Activated CD8-positive, alpha-beta T cell treated with anti-CD3 and anti-CD28 coated beads for 36 hours (primary cell): ENCODE data around the gene TMEM14C. TPM values are rescaled to one million over a fixed set of nuclear protein-coding genes. Genes with fewer than 3 reads are reported as not detected.

Source experiments
- ATAC-seq: fragments of 200-7000 bp; cut with Tn5 transposase; one replicate; pipeline ENCODE4 v1.10.0; 2021; ENCODE audit warnings: mild to moderate bottlenecking, moderate library complexity
- CTCF ChIA-PET: fragments of 350-600 bp; sonication (Branson Sonifier 250); formaldehyde crosslinking; loops from one replicate; lab custom pipeline; 2021; ENCODE audit warnings: antibody characterized with exemption; lab: Charles Lee
- POLR2A ChIA-PET: fragments of 350-600 bp; sonication (Branson Sonifier 250); formaldehyde crosslinking; loops from one replicate; lab custom pipeline; 2021; ENCODE audit warnings: antibody characterized with exemption; lab: Charles Lee
- DNase-seq: peaks from one replicate; pipeline ENCODE4 v3.0.0-alpha.2; 2020
- H3K27ac Mint-ChIP-seq: one replicate; pipeline ENCODE4 v1.8.0; 2021; ENCODE audit warnings: mild to moderate bottlenecking, mixed read lengths
- H3K27me3 Mint-ChIP-seq: one replicate; pipeline ENCODE4 v1.8.0; 2021; ENCODE audit warnings: mixed read lengths
- H3K36me3 Mint-ChIP-seq: one replicate; pipeline ENCODE4 v1.8.0; 2021; ENCODE audit warnings: low read depth, mixed read lengths
- H3K4me1 Mint-ChIP-seq: one replicate; pipeline ENCODE4 v1.8.0; 2021; ENCODE audit warnings: low read depth, mixed read lengths
- H3K4me3 Mint-ChIP-seq: one replicate; pipeline ENCODE4 v1.8.0; 2021; ENCODE audit warnings: mild to moderate bottlenecking, moderate library complexity, mixed read lengths
- H3K9me3 Mint-ChIP-seq: one replicate; pipeline ENCODE4 v1.8.0; 2021; ENCODE audit warnings: mixed read lengths
- CTCF ChIP-seq: fragments of 200-600 bp; IDR thresholded peaks from one replicate; pipeline ENCODE4 v1.8.0; 2022; ENCODE audit warnings: antibody characterized with exemption, mild to moderate bottlenecking
- intact Hi-C: fragments of 100-400 bp; cut with micrococcal nuclease; formaldehyde crosslinking; loops from one replicate; pipeline ENCODE4 v1.10.0; 2022
- total RNA-seq, 2 experiments: library from RNA; stranded (reverse); gene quantifications; one replicate each; pipeline ENCODE4 v1.2.3, GENCODE V29; 2021

TMEM14C gene
- total RNA-seq, 2 experiments from 2014 or later = 60.1 to 62.0 TPM

- H3K27me3 Mint-ChIP-seq = no peaks in the 10 kb centered on the region
- intact Hi-C loops = no loop called here
- peaks cover 36% of the 10 kb centered on the region for H3K4me1 Mint-ChIP-seq
- peaks cover 1% of the 10 kb centered on the region for H3K36me3 Mint-ChIP-seq
- POLR2A ChIA-PET = no interaction called here
- DNase-seq (no peak), ATAC-seq (no peak)
- TF ChIP-seq CTCF = no peak
- H3K4me3 Mint-ChIP-seq = no peak overlapping the region
- no peak overlapping the region for H3K27ac Mint-ChIP-seq
- H3K9me3 Mint-ChIP-seq = no peaks in the 10 kb centered on the region
- CTCF ChIA-PET = no interaction called here
These were observed 35.3 kb upstream of the TMEM14C start for GRCh38 chr6:10687582-10687981.

GRCh38 chr6:10690651-10691445, 32.0 kb upstream of the TMEM14C start:
- Mint-ChIP-seq H3K4me3 (no peak overlapping the region), H3K36me3 (peaks cover 20% of the 10 kb centered on the region), H3K9me3 (no peaks in the 10 kb centered on the region), H3K27me3 (no peaks in the 10 kb centered on the region), H3K27ac (no peak overlapping the region), H3K4me1 (peaks cover 13% of the 10 kb centered on the region)
- TF ChIP-seq CTCF = no peak
- ChIA-PET CTCF (no interaction called here), POLR2A (no interaction called here)
- ATAC-seq = no peak
- intact Hi-C loops = loop anchor here (5.0 kb wide), 1 partner anchor 164 kb away; no protein-coding TSS in a partner anchor
- DNase-seq = no peak

- peaks cover 21% of the 10 kb centered on the region for H3K4me1 Mint-ChIP-seq
- H3K27me3 Mint-ChIP-seq = no peaks in the 10 kb centered on the region
- H3K27ac Mint-ChIP-seq = peak overlapping the region; percentile 73
- DNase-seq = no peak
- intact Hi-C loops = loop anchor here (5.0 kb wide), 1 partner anchor 166 kb away; no protein-coding TSS in a partner anchor
- TF ChIP-seq CTCF = no peak
- no peaks in the 10 kb centered on the region for H3K9me3 Mint-ChIP-seq
- H3K4me3 Mint-ChIP-seq = peak overlapping the region; percentile 90
- H3K36me3 Mint-ChIP-seq = peaks cover 32% of the 10 kb centered on the region
- ChIA-PET CTCF (no interaction called here), POLR2A (no interaction called here)
- no peak for ATAC-seq
These were observed 29.8 kb upstream of the TMEM14C start for GRCh38 chr6:10692965-10693538.

GRCh38 chr6:10694302-10695085, 28.4 kb upstream of the TMEM14C start, which contains the start of the genes C6orf52 and PAK1IP1:
C6orf52 (minus strand) TSS chr6:10694616; CDS start chr6:10687550, 7,066 bp downstream.
PAK1IP1 (plus strand) TSS chr6:10694972; CDS start chr6:10694986, 14 bp downstream.
- H3K4me3 Mint-ChIP-seq = peak within 1 kb of the TSS; percentile 90
- H3K36me3 Mint-ChIP-seq = peaks cover 44% of the 10 kb centered on the region
- DNase-seq = peak; percentile 96
- ChIA-PET CTCF (interaction anchor here (1.0 to 1.5 kb wide), 4 partner anchors 14 to 343 kb away, joined by 3 to 7 read pairs (median 3); no protein-coding TSS in a partner anchor), POLR2A (interaction anchor here (0.6 to 3.1 kb wide), 14 partner anchors 8 to 366 kb away, joined by 3 to 21 read pairs (median 4); partner anchors contain the start of genes TMEM14B and TMEM14C)
- TF ChIP-seq CTCF = no peak
- H3K4me1 Mint-ChIP-seq = peaks cover 31% of the 10 kb centered on the region
- intact Hi-C loops = loop anchor here (2.0 to 5.0 kb wide), 2 partner anchors 52 to 167 kb away; partner anchors contain the start of gene TMEM14B
- H3K9me3 Mint-ChIP-seq = no peaks in the 10 kb centered on the region
- ATAC-seq = peak; percentile 97
- H3K27ac Mint-ChIP-seq = peak within 1 kb of the TSS; percentile 99
- no peaks in the 10 kb centered on the region for H3K27me3 Mint-ChIP-seq
